Measurements from ENCODE around the gene TEKT1.

Gene TEKT1

DNA sequence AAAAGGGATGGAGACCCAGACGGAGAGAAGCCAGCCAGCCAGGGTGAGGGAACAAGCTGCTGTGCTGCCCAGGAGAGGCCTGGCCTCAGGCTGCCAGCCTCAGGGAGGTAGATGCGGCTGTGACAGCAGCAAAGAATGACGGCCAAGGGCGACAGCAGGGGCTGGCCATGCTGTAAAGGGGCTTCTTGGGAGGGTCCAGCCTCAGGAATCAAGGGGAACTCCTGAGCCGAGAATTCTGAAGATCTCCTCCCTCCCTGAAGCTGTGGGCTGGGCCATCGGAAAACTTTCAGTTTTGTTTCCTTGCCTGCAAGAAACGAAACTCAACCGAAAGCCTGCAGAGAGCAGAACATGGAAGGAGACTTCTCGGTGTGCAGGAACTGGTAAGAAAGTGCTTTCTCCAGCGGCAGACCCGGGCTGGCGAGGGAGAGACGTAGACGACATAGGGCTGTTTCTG, 75.8 kb downstream of the TEKT1 start, which contains the start of gene XAF1:
XAF1 (plus strand) TSS at position 316 of the 454 bp plus-strand sequence; CDS start at position 349, 33 bp downstream.
- peak; percentile 89 to 93 for DNase-seq

DNA sequence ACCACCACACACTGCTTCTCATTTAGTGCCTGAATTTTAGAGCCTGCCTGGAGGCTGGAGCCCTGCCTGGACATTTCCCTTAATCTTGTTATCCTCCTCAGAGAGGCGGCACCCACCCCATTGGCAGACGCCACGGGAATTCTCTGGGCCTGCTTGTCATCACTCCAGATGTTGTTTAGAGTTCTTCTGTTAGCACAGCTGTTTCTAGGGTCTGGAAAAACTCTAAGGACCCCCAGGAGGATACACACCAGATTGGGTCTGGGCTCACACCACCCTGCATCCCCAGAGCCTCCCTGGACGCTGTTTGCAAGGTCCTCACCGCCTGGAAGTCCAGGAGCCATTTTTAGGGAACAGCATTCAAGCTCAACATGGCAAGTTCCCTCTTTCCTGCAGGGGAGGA, 76.2 kb downstream of the TEKT1 start:
- no peak for DNase-seq

DNA sequence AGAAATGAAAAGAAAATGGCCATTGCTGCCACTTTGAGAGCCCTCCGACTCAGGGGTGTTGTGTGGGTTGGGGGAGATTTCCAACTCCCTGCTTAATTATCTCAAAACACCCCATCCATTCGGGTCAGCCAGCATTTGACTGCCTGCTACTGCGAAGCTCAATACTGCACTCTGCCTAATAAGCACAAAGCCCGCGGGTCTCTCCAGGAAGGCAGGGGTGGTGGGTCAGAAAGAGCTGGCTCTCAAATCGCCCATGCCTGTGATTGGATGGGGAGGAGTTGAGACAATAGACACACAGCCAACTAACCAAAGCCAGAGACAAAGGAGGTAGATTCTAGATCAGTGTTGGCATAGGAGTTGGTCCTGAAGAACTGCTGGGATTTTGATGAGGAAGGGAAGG, 78.0 kb downstream of the TEKT1 start:
- no peak for DNase-seq

DNA sequence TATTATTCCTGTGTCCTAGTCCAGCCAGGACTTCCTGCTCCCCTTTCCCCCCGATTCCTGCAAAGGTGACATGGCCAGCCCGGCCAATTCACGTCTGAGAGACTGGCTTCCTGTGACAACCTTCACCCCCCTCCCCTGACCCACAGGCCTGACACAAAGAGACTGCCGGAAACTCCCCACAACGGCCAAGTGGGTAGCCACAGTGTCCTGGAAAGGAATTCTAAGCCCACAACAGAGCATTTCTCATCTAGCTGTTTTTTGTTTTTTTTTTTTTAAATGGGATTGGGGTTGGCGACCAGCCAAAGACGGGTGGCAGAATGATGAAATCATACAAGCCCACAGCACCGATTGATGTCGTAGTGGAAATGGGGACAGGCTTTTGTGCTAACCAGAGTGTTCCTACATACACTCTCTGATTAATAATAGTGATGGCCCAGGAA, 78.5 kb downstream of the TEKT1 start:
- peak; percentile 60 to 81 for DNase-seq

DNA sequence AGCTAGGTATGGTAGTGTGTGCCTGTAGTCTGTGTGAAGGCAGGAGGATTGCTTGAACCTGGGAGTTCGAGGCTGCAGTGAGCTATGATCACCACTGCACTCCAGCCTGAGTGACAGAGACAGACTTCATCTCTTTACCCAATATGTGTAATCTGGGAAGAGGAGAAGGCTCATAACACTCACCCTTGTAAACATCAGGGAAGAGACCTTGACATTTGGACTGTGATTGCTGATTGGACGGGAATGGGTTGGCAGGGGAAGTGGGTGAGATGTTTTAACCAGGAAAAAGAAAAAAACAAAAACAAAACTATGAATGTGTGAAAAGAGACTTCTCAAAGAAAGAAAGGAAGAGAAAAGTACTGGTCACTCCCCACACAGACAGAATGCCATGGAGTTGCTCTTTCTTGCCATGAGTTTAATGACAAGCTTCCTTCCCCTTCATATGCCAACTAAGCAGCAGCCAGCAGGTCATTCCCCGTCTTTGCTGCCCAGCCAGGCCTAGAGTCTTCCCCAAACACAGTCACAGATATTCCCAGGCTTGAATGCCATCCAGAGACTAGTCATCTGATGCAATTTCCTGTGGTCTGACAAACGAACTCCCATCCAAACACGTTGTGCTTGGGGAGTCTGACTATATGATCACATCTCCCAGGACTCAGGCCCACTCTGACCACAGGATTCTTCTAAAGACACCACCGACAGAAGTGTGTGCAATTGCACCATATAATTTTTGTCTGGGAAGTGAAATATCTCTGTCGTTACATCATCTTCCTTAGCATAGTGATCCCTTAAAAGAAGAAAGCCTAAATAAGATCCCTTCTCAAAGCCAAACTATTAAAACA, 79.2 kb downstream of the TEKT1 start:
- peak; percentile 25 to 41 for DNase-seq

DNA sequence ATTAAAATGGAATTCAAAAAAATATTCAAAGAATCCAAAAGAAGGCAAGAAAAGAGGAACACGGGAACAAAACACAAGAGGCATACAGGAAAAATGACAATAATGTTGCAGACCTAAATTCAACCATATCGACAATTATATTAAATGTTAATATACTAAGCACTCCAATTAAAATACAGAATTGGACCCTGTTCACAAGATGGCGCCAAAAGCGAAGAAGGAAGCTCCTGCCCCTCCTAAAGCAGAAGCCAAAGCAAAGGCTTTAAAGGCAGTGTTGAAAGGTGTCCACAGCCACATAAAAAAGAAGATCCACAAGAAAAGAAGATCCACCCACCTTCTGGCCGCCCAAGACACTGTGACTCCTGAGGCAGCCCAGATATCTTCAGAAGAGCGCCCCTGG, 82.0 kb downstream of the TEKT1 start:
- peak in 1 of 2 donors; percentile 41 for DNase-seq

DNA sequence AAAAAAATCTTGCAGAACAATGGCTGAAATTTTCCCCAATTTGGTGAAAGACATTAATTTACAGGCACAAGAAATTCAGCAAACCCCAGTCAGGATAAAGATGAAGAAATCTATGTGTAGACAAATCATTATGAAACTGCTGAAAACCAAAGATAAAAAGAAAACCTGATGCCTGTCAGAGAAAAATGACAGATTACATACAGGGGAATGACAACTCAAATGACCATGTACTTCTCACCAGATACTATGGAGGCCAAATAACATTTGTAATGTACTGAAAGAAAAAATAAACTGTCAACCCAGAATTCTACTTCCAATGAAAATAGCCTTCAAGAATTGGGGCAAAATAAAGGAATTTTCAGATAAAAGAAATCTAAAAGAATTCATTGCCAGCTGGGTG, 82.9 kb downstream of the TEKT1 start:
- DNase-seq = no peak

All from CD4-positive, alpha-beta T cell treated with Interferon alpha-2 for 1 hour (primary cell).